Measurements from ENCODE around the gene CCDC57.

The CCDC57 gene

GRCh38 chr17:82098169-82098938 is 114.3 kb downstream of the CCDC57 start, which contains the start of gene FASN:
FASN (minus strand) TSS chr17:82098236; CDS start chr17:82096445, 1,791 bp downstream.
- H3K4me3 ChIP-seq (ENCODE audit: low read length), result peak within 1 kb of the TSS; percentile 60
- no peak within 1 kb of the TSS for H4K5ac ChIP-seq (ENCODE audit: low read length)
- H3K36me3 ChIP-seq (ENCODE audit: control insufficient read depth, insufficient read depth, low read length), result peaks cover 10% of the 10 kb centered on the region

GRCh38 chr17:82097919-82098168 is 114.8 kb downstream of the CCDC57 start:
- peak overlapping the region; percentile 50 for H2BK5ac ChIP-seq (ENCODE audit: low read length)
- H2BK120ac ChIP-seq (ENCODE audit: low read depth, low read length), result peak overlapping the region; percentile 73
- H3K4me3 ChIP-seq (ENCODE audit: low read length), result peak overlapping the region; percentile 60
- peaks cover 3% of the 10 kb centered on the region for H3K4me1 ChIP-seq (ENCODE audit: control insufficient read depth, low read depth, low read length)
- H2BK15ac ChIP-seq (replicated peaks; ENCODE audit: low read depth), result no peak overlapping the region
- H3K27ac ChIP-seq (ENCODE audit: low read depth, low read length), result peak overlapping the region; percentile 88
- H3K4ac ChIP-seq (ENCODE audit: low read depth, low read length), result peak overlapping the region; percentile 90
- no peak overlapping the region for H4K5ac ChIP-seq (ENCODE audit: low read length)
- no peak overlapping the region for H2AK5ac ChIP-seq (ENCODE audit: low read length)
- H3K27me3 ChIP-seq (ENCODE audit: insufficient read depth, low read length, poor library complexity), result no peaks in the 10 kb centered on the region
- peaks cover 14% of the 10 kb centered on the region for H3K36me3 ChIP-seq (ENCODE audit: control insufficient read depth, insufficient read depth, low read length)
- peak overlapping the region; percentile 92 for H3K18ac ChIP-seq (ENCODE audit: low read length)
- no peak overlapping the region for H3K4me2 ChIP-seq (ENCODE audit: low read length)
- no peak overlapping the region for H3K23ac ChIP-seq (ENCODE audit: low read length)
- peak overlapping the region; percentile 29 for H4K8ac ChIP-seq (ENCODE audit: low read depth, low read length)
- peaks cover 51% of the 10 kb centered on the region for H3K79me2 ChIP-seq (ENCODE audit: control insufficient read depth, insufficient read depth, low read length)
- no peak for DNase-seq
- peak overlapping the region; percentile 93 for H3K56ac ChIP-seq (ENCODE audit: low read length)
- peaks cover 9% of the 10 kb centered on the region for H3K79me1 ChIP-seq (ENCODE audit: low read length)
- WGBS (ENCODE audit: extremely low coverage, insufficient coverage, low lambda C conversion rate), result no CpG with 5 or more reads among the region's 36 CpGs
- peak overlapping the region; percentile 87 for H3K9ac ChIP-seq (ENCODE audit: low read length)

More at GRCh38 chr17:82098169-82098938, 114.3 kb downstream of the CCDC57 start, which contains the start of gene FASN:
- Histone ChIP-seq H3K4me1 (ENCODE audit: control insufficient read depth, low read depth, low read length) (peaks cover 6% of the 10 kb centered on the region), H2BK5ac (ENCODE audit: low read length) (peak within 1 kb of the TSS; percentile 97), H3K27ac (ENCODE audit: low read depth, low read length) (peak within 1 kb of the TSS; percentile 97), H2BK15ac (replicated peaks; ENCODE audit: low read depth) (no peak within 1 kb of the TSS), H3K18ac (ENCODE audit: low read length) (peak within 1 kb of the TSS; percentile 94), H2BK120ac (ENCODE audit: low read depth, low read length) (peak within 1 kb of the TSS; percentile 73), H2AK5ac (ENCODE audit: low read length) (peak within 1 kb of the TSS; percentile 99), H3K23ac (ENCODE audit: low read length) (peak within 1 kb of the TSS; percentile 66), H3K4me2 (ENCODE audit: low read length) (peak within 1 kb of the TSS; percentile 95), H3K27me3 (ENCODE audit: insufficient read depth, low read length, poor library complexity) (no peaks in the 10 kb centered on the region), H3K79me2 (ENCODE audit: control insufficient read depth, insufficient read depth, low read length) (peaks cover 48% of the 10 kb centered on the region), H4K8ac (ENCODE audit: low read depth, low read length) (peak within 1 kb of the TSS; percentile 91), H3K79me1 (ENCODE audit: low read length) (peaks cover 5% of the 10 kb centered on the region), H3K56ac (ENCODE audit: low read length) (peak within 1 kb of the TSS; percentile 96), H3K9ac (ENCODE audit: low read length) (peak within 1 kb of the TSS; percentile 92), H3K4ac (ENCODE audit: low read depth, low read length) (peak within 1 kb of the TSS; percentile 99)
- DNase-seq, result peak; percentile 97
- no CpG with 5 or more reads among the region's 124 CpGs for WGBS (ENCODE audit: extremely low coverage, insufficient coverage, low lambda C conversion rate)

GRCh38 chr17:82097184-82097918 is 115.3 kb downstream of the CCDC57 start:
- peaks cover 51% of the 10 kb centered on the region for H3K79me2 ChIP-seq (ENCODE audit: control insufficient read depth, insufficient read depth, low read length)

GRCh38 chr17:82096709-82097183 is 115.9 kb downstream of the CCDC57 start:
- no CpG with 5 or more reads among the region's 8 CpGs for WGBS (ENCODE audit: extremely low coverage, insufficient coverage, low lambda C conversion rate)
- Histone ChIP-seq H2BK5ac (ENCODE audit: low read length) (no peak overlapping the region), H3K79me1 (ENCODE audit: low read length) (peaks cover 12% of the 10 kb centered on the region), H3K4ac (ENCODE audit: low read depth, low read length) (peak overlapping the region; percentile 90), H4K8ac (ENCODE audit: low read depth, low read length) (no peak overlapping the region), H3K23ac (ENCODE audit: low read length) (peak overlapping the region; percentile 54), H3K36me3 (ENCODE audit: control insufficient read depth, insufficient read depth, low read length) (peaks cover 20% of the 10 kb centered on the region), H2BK120ac (ENCODE audit: low read depth, low read length) (no peak overlapping the region), H3K27me3 (ENCODE audit: insufficient read depth, low read length, poor library complexity) (no peaks in the 10 kb centered on the region), H3K4me1 (ENCODE audit: control insufficient read depth, low read depth, low read length) (peaks cover 2% of the 10 kb centered on the region), H3K4me3 (ENCODE audit: low read length) (peak overlapping the region; percentile 60), H3K79me2 (ENCODE audit: control insufficient read depth, insufficient read depth, low read length) (peaks cover 54% of the 10 kb centered on the region), H4K5ac (ENCODE audit: low read length) (no peak overlapping the region), H2AK5ac (ENCODE audit: low read length) (no peak overlapping the region), H2BK15ac (replicated peaks; ENCODE audit: low read depth) (no peak overlapping the region), H3K4me2 (ENCODE audit: low read length) (peak overlapping the region; percentile 95), H3K18ac (ENCODE audit: low read length) (peak overlapping the region; percentile 92), H3K27ac (ENCODE audit: low read depth, low read length) (peak overlapping the region; percentile 88), H3K9ac (ENCODE audit: low read length) (peak overlapping the region; percentile 87), H3K56ac (ENCODE audit: low read length) (peak overlapping the region; percentile 93)
- no peak for DNase-seq

More at GRCh38 chr17:82097184-82097918, 115.3 kb downstream of the CCDC57 start:
- no peak overlapping the region for H2AK5ac ChIP-seq (ENCODE audit: low read length)
- H2BK5ac ChIP-seq (ENCODE audit: low read length), result peak overlapping the region; percentile 70
- no CpG with 5 or more reads among the region's 77 CpGs for WGBS (ENCODE audit: extremely low coverage, insufficient coverage, low lambda C conversion rate)
- DNase-seq, result no peak
- no peaks in the 10 kb centered on the region for H3K27me3 ChIP-seq (ENCODE audit: insufficient read depth, low read length, poor library complexity)
- H2BK120ac ChIP-seq (ENCODE audit: low read depth, low read length), result peak overlapping the region; percentile 73
- H4K5ac ChIP-seq (ENCODE audit: low read length), result no peak overlapping the region
- H2BK15ac ChIP-seq (replicated peaks; ENCODE audit: low read depth), result no peak overlapping the region
- peak overlapping the region; percentile 29 for H4K8ac ChIP-seq (ENCODE audit: low read depth, low read length)
- peak overlapping the region; percentile 87 for H3K9ac ChIP-seq (ENCODE audit: low read length)
- peak overlapping the region; percentile 92 for H3K18ac ChIP-seq (ENCODE audit: low read length)
- H3K4me3 ChIP-seq (ENCODE audit: low read length), result peak overlapping the region; percentile 60
- H3K23ac ChIP-seq (ENCODE audit: low read length), result peak overlapping the region; percentile 54
- H3K4me1 ChIP-seq (ENCODE audit: control insufficient read depth, low read depth, low read length), result peaks cover 2% of the 10 kb centered on the region
- H3K56ac ChIP-seq (ENCODE audit: low read length), result peak overlapping the region; percentile 93
- peak overlapping the region; percentile 90 for H3K4ac ChIP-seq (ENCODE audit: low read depth, low read length)
- H3K4me2 ChIP-seq (ENCODE audit: low read length), result peak overlapping the region; percentile 95
- H3K79me1 ChIP-seq (ENCODE audit: low read length), result peaks cover 9% of the 10 kb centered on the region
- H3K36me3 ChIP-seq (ENCODE audit: control insufficient read depth, insufficient read depth, low read length), result peaks cover 15% of the 10 kb centered on the region
- H3K27ac ChIP-seq (ENCODE audit: low read depth, low read length), result peak overlapping the region; percentile 88

- Histone ChIP-seq H2BK15ac (replicated peaks; ENCODE audit: low read depth) (no peak overlapping the region), H3K9ac (ENCODE audit: low read length) (peak overlapping the region; percentile 87), H3K4me3 (ENCODE audit: low read length) (peak overlapping the region; percentile 60), H3K4ac (ENCODE audit: low read depth, low read length) (no peak overlapping the region), H3K4me2 (ENCODE audit: low read length) (peak overlapping the region; percentile 95), H3K36me3 (ENCODE audit: control insufficient read depth, insufficient read depth, low read length) (peaks cover 25% of the 10 kb centered on the region), H3K4me1 (ENCODE audit: control insufficient read depth, low read depth, low read length) (peaks cover 2% of the 10 kb centered on the region), H3K79me1 (ENCODE audit: low read length) (peaks cover 15% of the 10 kb centered on the region), H4K5ac (ENCODE audit: low read length) (no peak overlapping the region), H4K8ac (ENCODE audit: low read depth, low read length) (no peak overlapping the region), H2AK5ac (ENCODE audit: low read length) (no peak overlapping the region), H3K56ac (ENCODE audit: low read length) (peak overlapping the region; percentile 93), H3K79me2 (ENCODE audit: control insufficient read depth, insufficient read depth, low read length) (peaks cover 58% of the 10 kb centered on the region), H3K27me3 (ENCODE audit: insufficient read depth, low read length, poor library complexity) (no peaks in the 10 kb centered on the region), H2BK120ac (ENCODE audit: low read depth, low read length) (no peak overlapping the region), H3K23ac (ENCODE audit: low read length) (peak overlapping the region; percentile 54), H3K18ac (ENCODE audit: low read length) (no peak overlapping the region), H2BK5ac (ENCODE audit: low read length) (no peak overlapping the region), H3K27ac (ENCODE audit: low read depth, low read length) (peak overlapping the region; percentile 11)
- DNase-seq, result no peak
- no CpG with 5 or more reads among the region's 35 CpGs for WGBS (ENCODE audit: extremely low coverage, insufficient coverage, low lambda C conversion rate)
Measured at GRCh38 chr17:82095777-82096708, 116.6 kb downstream of the CCDC57 start.

All from mesendoderm (in vitro differentiated cells).